GM12878 (cell line): Measurements from ENCODE around the gene GALNS. TPM values are rescaled to one million over a fixed set of nuclear protein-coding genes. Genes with fewer than 3 reads are reported as not detected.

Source experiments
- ATAC-seq: fragments of 200-7000 bp; cut with Tn5 transposase; 3 replicates; pipeline ENCODE4 v1.9.1; 2020; ENCODE audit warnings: mild to moderate bottlenecking, moderate library complexity
- BruUV-seq: library from RNA; stranded (reverse); fragments of 400-500 nt; replicated peaks from 2 replicates; lab custom pipeline; 2021; lab: Mats Ljungman, UMichigan
- CTCF ChIA-PET: fragments of 300-600 bp; sonication (Branson Sonifier 250); formaldehyde crosslinking; extraction: SDS; loops from one replicate; lab custom pipeline; 2021; ENCODE audit warnings: inconsistent platforms; lab: Yijun Ruan, JAX
- POLR2A ChIA-PET: fragments of 350-600 bp; formaldehyde crosslinking; extraction: SDS; loops from one replicate; lab custom pipeline; 2021; ENCODE audit warnings: inconsistent platforms; lab: Charles Lee
- RAD21 ChIA-PET: fragments of 300-600 bp; sonication (Branson Sonifier 250); formaldehyde crosslinking; loops from one replicate; lab custom pipeline; 2023; ENCODE audit warnings: antibody characterized with exemption; ENCODE audit not compliant: unreplicated experiment; lab: Charles Lee
- SMC1A ChIA-PET: fragments of 300-600 bp; sonication (Branson Sonifier 250); formaldehyde crosslinking; loops from one replicate; lab custom pipeline; 2023; ENCODE audit not compliant: unreplicated experiment, uncharacterized antibody; lab: Charles Lee
- DNase-seq: peaks from one replicate; pipeline ENCODE4 v3.0.0-alpha.2; 2011; ENCODE audit warnings: low read depth, low spot score
- FAIRE-seq: peaks from 3 replicates; lab custom pipeline; 2011; peaks lifted over from hg19 to GRCh38; lab: Jason Lieb, UNC
- H2AFZ ChIP-seq: 2 replicates; pipeline ENCODE4 v1.6.0; 2011; ENCODE audit warnings: low read depth, low read length, control low read depth; ENCODE audit not compliant: control insufficient read depth
- H3K27ac ChIP-seq: 2 replicates; pipeline ENCODE4 v1.5.1; 2011; ENCODE audit warnings: control low read depth; ENCODE audit not compliant: control insufficient read depth, insufficient read depth
- H3K27me3 ChIP-seq, 2 experiments: replicated peaks in 1 of 2; 2 replicates each; pipeline versions ENCODE4 v1.6.0 to v1.6.1; 2011; ENCODE audit warnings: low read length in 1 of 2; ENCODE audit not compliant: control insufficient read depth in 2 of 2, insufficient read depth in 2 of 2
- H3K36me3 ChIP-seq, 2 experiments: 2 replicates each; pipeline ENCODE4 v1.5.1; 2011; ENCODE audit warnings: low read length in 1 of 2; ENCODE audit not compliant: control insufficient read depth in 2 of 2, insufficient read depth in 2 of 2
- H3K4me1 ChIP-seq: 2 replicates; pipeline ENCODE4 v1.6.1; 2011; ENCODE audit warnings: mild to moderate bottlenecking, low read length, moderate library complexity, mixed read lengths; ENCODE audit not compliant: control insufficient read depth, insufficient read depth
- H3K4me2 ChIP-seq: 2 replicates; pipeline ENCODE4 v1.6.0; 2011; ENCODE audit warnings: control low read depth; ENCODE audit not compliant: control insufficient read depth, insufficient read depth
- H3K4me3 ChIP-seq: fragments of 200-600 bp; sonication (generic); 2 replicates; pipeline ENCODE4 v1.5.1; 2016
- H3K79me2 ChIP-seq: 2 replicates; pipeline ENCODE4 v1.6.0; 2011; ENCODE audit warnings: low read length; ENCODE audit not compliant: control insufficient read depth, insufficient read depth
- H3K9ac ChIP-seq: 2 replicates; pipeline ENCODE4 v1.8.0; 2011; ENCODE audit warnings: low read length, control low read depth, mixed read lengths; ENCODE audit not compliant: control insufficient read depth, insufficient read depth
- H3K9me3 ChIP-seq: replicated peaks from 3 replicates; pipeline ENCODE4 v1.5.1; 2011; ENCODE audit warnings: mild to moderate bottlenecking, low read length; ENCODE audit not compliant: control insufficient read depth, insufficient read depth
- H4K20me1 ChIP-seq: 2 replicates; pipeline ENCODE4 v1.6.0; 2011; ENCODE audit not compliant: control insufficient read depth, insufficient read depth
- BMI1 ChIP-seq: fragments of 450-650 bp; IDR thresholded peaks from 2 replicates; pipeline ENCODE4 v1.6.1; 2016; ENCODE audit warnings: mild to moderate bottlenecking, moderate library complexity, borderline replicate concordance
- CBX5 ChIP-seq: sonication (generic); IDR thresholded peaks from 2 replicates; pipeline ENCODE4 v1.6.1; 2016; ENCODE audit warnings: low read depth, moderate library complexity, mild to moderate bottlenecking, inconsistent platforms
- FOXK2 ChIP-seq: fragments of 450-650 bp; IDR thresholded peaks from 2 replicates; pipeline ENCODE4 v1.6.1; 2017; ENCODE audit warnings: mild to moderate bottlenecking, moderate library complexity
- FOXM1 ChIP-seq: IDR thresholded peaks from 2 replicates; pipeline ENCODE4 v1.6.1; 2012; ENCODE audit warnings: low read depth, mild to moderate bottlenecking, inconsistent platforms, low read length, moderate library complexity
- IKZF1 ChIP-seq: fragments of 450-650 bp; conservative IDR thresholded peaks from 2 replicates; pipeline ENCODE4 v1.6.1; 2017; ENCODE audit warnings: antibody characterized with exemption, mild to moderate bottlenecking
- IRF5 ChIP-seq: fragments of 450-650 bp; IDR thresholded peaks from 2 replicates; pipeline ENCODE4 v1.6.1; 2017; ENCODE audit warnings: borderline replicate concordance
- JUND ChIP-seq: IDR thresholded peaks from 2 replicates; pipeline ENCODE4 v1.6.1; 2012; ENCODE audit warnings: low read depth, mild to moderate bottlenecking, low read length, improper control_type of control experiment, moderate library complexity
- NFIC ChIP-seq: IDR thresholded peaks from 2 replicates; pipeline ENCODE4 v1.6.1; 2012; ENCODE audit warnings: low read depth, mild to moderate bottlenecking, inconsistent platforms, low read length, moderate library complexity
- PAX8 ChIP-seq: fragments of 450-650 bp; IDR thresholded peaks from 2 replicates; pipeline ENCODE4 v1.6.1; 2017; ENCODE audit warnings: mild to moderate bottlenecking, moderate library complexity
- RAD51 ChIP-seq: fragments of 450-650 bp; IDR thresholded peaks from 2 replicates; pipeline ENCODE4 v1.6.1; 2016; ENCODE audit warnings: moderate library complexity, mild to moderate bottlenecking, inconsistent platforms
- SKIL ChIP-seq: fragments of 450-650 bp; IDR thresholded peaks from 2 replicates; pipeline ENCODE4 v1.6.1; 2017; ENCODE audit warnings: mild to moderate bottlenecking, low read depth, inconsistent platforms; ENCODE audit not compliant: poor library complexity, severe bottlenecking
- YY1 ChIP-seq: IDR thresholded peaks from 2 replicates; pipeline ENCODE4 v1.6.1; 2011; ENCODE audit warnings: low read depth, mild to moderate bottlenecking, low read length
- WGBS: methylation state at CpG from one replicate; pipeline ENCODE4 v1.1.6; 2016; ENCODE audit warnings: low lambda C conversion rate; ENCODE audit not compliant: insufficient replicate concordance, insufficient coverage; ENCODE audit errors: missing lambda C conversion rate; 5-methylcytosine and 5-hydroxymethylcytosine counted together
- in situ Hi-C: fragments of 300-500 bp; cut with MboI; formaldehyde crosslinking; loops from 9 replicates; pipeline ENCODE4 v1.14.3; 2018; ENCODE audit warnings: mixed read lengths
- intact Hi-C: fragments of 100-400 bp; cut with micrococcal nuclease; formaldehyde crosslinking; loops from one replicate; pipeline ENCODE4 v1.14.2; 2022; ENCODE audit not compliant: unreplicated experiment
- polyA plus RNA-seq, 11 experiments: library from polyadenylated mRNA; depleted of rRNA in 4 of 11; unstranded in 6 of 11; stranded (reverse) in 5 of 11; fragments of >200 nt; fragmentation: Nextera tagmentation in 4 of 11; fragmentation: Illumina TruSeq in 1 of 11; extraction: Ambion mirVana in 4 of 11; extraction: Trizol in 1 of 11; gene quantifications; 1 replicate in 1 of 11; 2 replicates in 10 of 11; pipeline versions ENCODE4 v1.2.1 to v1.2.3, GENCODE V29; 2011 to 2016; ENCODE audit warnings: inconsistent platforms in 2 of 11, missing spikeins in 2 of 11, low read depth in 1 of 11
- total RNA-seq, 4 experiments: library from RNA; depleted of rRNA in 3 of 4; stranded (reverse); fragments of >200 nt in 3 of 4; fragmentation: Illumina TruSeq in 1 of 4; extraction: Trizol in 1 of 4; gene quantifications; 2 replicates each; pipeline versions ENCODE4 v1.2.1 to v1.2.3, GENCODE V29; 2013 to 2021

Gene GALNS
- total and polyA plus RNA-seq, 10 of the 15 experiments (the other 5 are each of a cell fraction or from before 2014, with no cell fraction given), result 0.37 to 12.4 (median 5.3) TPM

GRCh38 chr16:88867581-88868246 is 11.0 kb upstream of the GALNS start:
- ChIA-PET SMC1A (no interaction called here), CTCF (interaction anchor here (0.7 kb wide), 1 partner anchor 364 kb away, joined by 3 read pairs; no protein-coding TSS in a partner anchor), POLR2A (no interaction called here)
- no TSS peak for BruUV-seq
- WGBS, result 36% methylated on average over 24 of the region's 24 CpGs
- ATAC-seq, result no peak
- no peak overlapping the region for H3K4me3 ChIP-seq
- no peaks in the 10 kb centered on the region for H3K79me2 ChIP-seq
- H2AFZ ChIP-seq, result no peak overlapping the region
- no peaks in the 10 kb centered on the region for H3K9me3 ChIP-seq
- TF ChIP-seq SKIL, result no peak
- no peak for TF ChIP-seq IRF5
- TF ChIP-seq PAX8, result no peak
- no peak for TF ChIP-seq CBX5
- TF ChIP-seq NFIC, result no peak
- TF ChIP-seq IKZF1, result no peak
- no peak for TF ChIP-seq RAD51
- TF ChIP-seq BMI1, result no peak
- TF ChIP-seq FOXM1, result no peak
- no peak for TF ChIP-seq YY1
- TF ChIP-seq JUND, result no peak
- TF ChIP-seq FOXK2, result no peak
- TF ChIP-seq, all 136 proteins: peak for 0
- FAIRE-seq, result no peak
- no peaks in the 10 kb centered on the region; the same call in 1 of the 2 replicates for H3K4me1 ChIP-seq
- no peak overlapping the region for H3K27ac ChIP-seq
- no peak overlapping the region for H3K9ac ChIP-seq
- H3K27me3 ChIP-seq, result peaks cover 4 to 6% of the 10 kb centered on the region in 2 experiments
- no peaks in the 10 kb centered on the region for H4K20me1 ChIP-seq
- in situ Hi-C loops, result no loop called here
- DNase-seq, result no peak
- no peaks in the 10 kb centered on the region for H3K36me3 ChIP-seq
- intact Hi-C loops, result no loop called here
- RAD21 ChIA-PET, result no interaction called here
- no peak overlapping the region for H3K4me2 ChIP-seq
